SKM-1 treated with dmso at 0.1 percent for 144 hours (cell line): ENCODE data around the gene DNAJC3.
"Not testable (repeated sequence)": the region's sequence is repeated elsewhere in the genome, so short reads cannot be mapped to it uniquely, and the experiment has no call there.

Experiments
- DNase-seq: peaks from one replicate; lab custom pipeline; 2025; ENCODE audit not compliant: unreplicated experiment; lab: John Stamatoyannopoulos, UW

Gene DNAJC3

GRCh38 chr13:95713651-95714050 lies 36.7 kb downstream of the DNAJC3 start:
- DNase-seq = no peak

DNA sequence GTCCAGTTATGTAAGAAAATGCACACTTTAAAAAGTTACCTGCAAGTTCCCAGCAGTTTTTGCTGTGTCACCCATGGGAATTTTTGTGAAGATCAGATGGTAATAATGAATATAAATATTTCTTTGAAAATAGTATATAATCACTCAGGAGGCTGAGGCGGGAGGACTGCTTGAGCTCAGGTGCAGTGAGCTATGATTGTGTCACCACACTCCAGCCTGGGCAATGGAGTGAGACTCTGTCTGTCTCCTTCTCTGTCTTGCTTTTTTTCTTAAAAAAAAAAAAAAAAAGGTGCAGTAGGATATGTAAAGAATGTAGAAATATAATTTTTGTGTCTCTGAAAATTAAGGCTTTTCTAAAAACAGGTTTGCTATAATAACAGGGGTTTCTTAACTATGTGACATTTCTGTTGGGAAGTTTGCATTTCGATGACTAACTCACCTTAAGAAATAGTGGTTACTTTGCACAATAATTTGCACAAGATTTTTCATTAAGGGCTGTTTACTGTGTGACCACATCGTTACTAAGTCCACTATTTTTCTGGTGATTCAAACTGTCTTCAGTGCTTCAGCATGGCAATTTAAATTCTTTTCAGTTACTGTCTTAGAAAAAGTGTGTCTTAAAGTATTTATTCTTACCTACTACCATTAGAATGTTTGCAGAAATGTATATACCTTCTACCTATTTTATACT lies 37.3 kb downstream of the DNAJC3 start:
- DNase-seq = peak; percentile 58

GRCh38 chr13:95716231-95716630 lies 39.3 kb downstream of the DNAJC3 start:
- DNase-seq = no peak

DNA sequence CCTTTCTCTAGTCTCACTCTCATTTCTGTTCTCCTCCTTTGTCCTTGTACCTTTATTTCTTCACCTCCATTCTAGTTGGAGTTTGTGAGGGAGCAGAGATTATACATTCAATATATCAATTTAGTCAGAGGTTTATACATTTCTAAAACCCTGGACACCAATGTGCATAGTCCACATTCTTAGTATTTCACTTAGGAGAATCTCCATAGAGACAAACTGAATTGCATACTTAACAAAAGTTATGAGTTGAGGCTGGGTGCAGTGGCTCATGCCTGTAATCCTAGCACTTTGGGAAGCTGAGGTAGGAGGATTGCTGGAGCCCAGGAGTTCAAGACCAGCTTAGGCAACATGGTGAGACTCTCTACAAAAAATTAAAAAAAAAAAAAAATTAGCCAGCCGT lies 45.3 kb downstream of the DNAJC3 start:
- DNase-seq = no peak

DNA sequence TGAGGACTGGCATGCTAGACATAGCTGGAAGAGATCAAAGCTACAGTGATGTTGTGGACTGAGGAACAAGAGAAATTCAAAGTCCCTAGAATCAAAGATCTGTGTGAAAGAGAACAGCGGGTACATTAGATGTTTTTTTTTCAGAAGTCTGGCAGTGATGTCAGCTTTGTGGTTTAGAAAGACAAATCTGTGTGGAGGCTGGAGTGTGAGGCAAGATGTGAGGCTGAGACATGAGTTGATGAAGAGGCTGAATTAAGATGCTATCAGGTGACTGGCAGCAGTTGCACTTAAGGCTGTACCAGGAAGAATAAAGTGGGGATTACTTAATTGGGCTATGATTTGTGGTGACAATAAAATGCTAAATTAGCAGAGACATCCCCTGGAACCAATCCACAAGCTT lies 46.5 kb downstream of the DNAJC3 start:
- DNase-seq = no peak

DNA sequence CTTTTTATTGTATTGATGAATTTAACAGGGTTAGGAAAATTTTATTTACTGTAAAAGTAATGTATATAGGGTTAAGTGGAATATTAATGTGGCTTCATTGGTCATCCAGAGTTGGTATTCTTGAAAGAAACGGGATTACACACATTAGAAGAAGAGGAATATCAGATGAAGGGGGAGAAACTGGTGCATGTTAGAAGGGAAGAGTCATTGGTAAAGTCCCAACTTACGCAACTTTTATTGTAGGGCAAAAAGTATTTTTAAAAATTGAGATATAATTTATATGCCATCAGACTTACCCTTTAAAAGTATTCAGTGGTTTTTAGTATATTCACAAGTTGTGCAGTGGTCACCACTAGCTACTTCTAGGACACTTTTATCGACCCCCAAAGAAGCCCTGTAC lies 47.3 kb downstream of the DNAJC3 start:
- no peak for DNase-seq

GRCh38 chr13:95726876-95727275 lies 49.9 kb downstream of the DNAJC3 start:
- DNase-seq = no peak

- DNase-seq = no peak
These were observed 52.0 kb downstream of the DNAJC3 start for GRCh38 chr13:95728957-95729356.

GRCh38 chr13:95734124-95734523 lies 57.2 kb downstream of the DNAJC3 start:
- DNase-seq = no peak

- DNase-seq = not testable (repeated sequence)
These were observed 63.4 kb downstream of the DNAJC3 start for GRCh38 chr13:95740071-95740978.

DNA sequence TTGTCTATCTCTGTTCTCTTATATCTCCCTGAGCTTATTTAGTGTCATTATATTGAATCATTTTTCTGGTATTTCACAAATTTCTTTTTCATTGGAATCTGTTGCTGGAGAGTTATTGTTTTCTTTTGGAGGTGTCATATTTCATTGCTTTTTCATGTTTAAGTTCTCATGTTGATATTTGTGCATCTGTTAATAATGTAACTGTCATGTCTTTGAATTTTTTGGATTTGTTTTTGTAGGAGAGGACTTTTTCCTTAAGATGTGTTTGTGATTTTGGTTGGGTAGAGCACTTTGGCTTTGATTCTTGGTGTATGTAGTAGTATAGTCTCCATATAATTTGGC lies 64.0 kb downstream of the DNAJC3 start:
- no peak for DNase-seq

DNA sequence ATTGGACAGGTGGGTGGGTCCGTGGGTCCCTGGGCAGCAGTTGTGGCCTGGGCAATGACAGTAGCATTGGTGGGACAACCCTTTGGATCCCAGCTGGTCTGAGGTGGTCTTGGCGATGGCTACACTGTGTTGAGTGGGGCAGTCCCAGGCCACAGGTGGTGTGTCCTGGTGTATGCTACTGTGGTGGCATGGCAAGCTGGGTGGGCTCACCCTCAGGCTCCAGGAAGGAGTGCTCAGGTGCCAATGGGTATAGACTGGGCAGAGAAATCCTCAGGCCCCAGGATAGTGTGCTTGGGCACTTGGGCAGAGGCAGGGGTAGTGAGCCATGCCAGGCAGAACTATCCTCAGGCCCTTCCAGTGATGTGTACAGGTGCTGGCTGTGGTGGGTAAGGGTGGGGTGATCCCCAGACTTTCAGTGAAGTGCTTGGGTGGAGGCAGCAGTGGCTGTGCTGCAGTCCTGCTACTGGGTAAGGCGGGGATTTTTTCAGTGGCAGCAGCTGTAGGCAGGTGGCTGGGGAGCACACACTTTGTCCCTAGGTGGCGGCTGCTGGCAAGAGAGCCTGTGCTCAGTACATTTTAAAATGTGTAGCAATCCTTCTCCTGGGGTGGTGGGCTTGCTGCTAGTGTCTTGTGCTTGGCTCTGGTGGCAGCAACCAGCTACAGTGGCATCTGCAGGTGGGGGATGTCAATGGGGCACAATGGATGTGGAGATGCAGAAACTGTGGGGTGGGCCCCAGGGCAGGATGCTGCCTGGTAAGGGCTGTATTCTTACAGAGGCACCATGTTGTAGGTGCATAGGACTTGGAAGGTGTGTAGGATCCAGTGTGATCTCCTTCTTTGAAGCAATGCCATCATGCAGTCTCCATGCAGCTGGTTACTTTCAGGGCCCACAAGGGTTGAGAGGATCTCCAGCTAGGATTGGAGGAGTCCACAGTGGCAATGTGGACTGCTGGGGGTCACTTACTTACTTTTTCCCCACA lies 64.9 kb downstream of the DNAJC3 start:
- no peak for DNase-seq

- no peak for DNase-seq
These were observed 66.3 kb downstream of the DNAJC3 start for GRCh38 chr13:95743192-95743591.

DNA sequence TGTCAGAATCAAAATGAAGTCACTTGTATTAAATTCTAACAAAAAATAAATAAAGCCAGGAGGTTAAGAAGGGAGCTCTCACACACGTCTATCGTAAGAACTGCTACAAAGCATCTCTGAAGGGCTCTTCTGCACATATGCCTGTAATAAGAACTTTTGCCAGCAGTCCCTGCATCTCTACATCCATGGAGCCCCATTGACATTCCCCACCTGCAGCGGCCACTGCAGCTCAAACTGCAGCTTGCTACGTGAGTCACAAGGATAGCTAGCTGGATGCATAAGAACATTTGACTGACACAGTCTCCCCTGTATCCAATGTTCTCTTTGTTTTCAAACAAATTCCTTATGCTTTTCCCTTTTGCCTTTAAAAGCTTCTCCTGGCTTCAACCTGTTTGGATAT lies 68.3 kb downstream of the DNAJC3 start:
- no peak for DNase-seq

DNA sequence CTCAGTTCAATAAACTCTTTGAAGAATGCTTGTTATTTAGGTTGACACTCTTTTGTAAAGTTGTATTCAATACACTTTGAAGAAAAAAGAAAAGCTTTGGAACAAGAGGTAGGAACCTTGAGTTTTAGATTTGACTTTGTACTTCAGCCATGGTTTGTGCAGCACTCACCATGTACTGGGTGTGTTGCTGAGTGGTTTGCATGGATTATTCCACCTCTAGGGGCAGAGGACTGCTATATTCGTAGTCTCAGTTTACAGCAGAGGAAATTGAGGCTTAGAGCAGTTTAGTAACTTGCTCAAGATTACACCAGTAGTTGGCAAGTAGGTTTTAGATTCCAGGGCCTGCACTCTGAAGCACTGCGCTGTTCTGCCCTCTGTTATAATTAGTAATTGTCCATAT lies 68.8 kb downstream of the DNAJC3 start:
- DNase-seq = no peak

GRCh38 chr13:95749545-95749944 lies 72.6 kb downstream of the DNAJC3 start:
- no peak for DNase-seq

- DNase-seq = no peak
These were observed 75.7 kb downstream of the DNAJC3 start for GRCh38 chr13:95752677-95753076.

DNA sequence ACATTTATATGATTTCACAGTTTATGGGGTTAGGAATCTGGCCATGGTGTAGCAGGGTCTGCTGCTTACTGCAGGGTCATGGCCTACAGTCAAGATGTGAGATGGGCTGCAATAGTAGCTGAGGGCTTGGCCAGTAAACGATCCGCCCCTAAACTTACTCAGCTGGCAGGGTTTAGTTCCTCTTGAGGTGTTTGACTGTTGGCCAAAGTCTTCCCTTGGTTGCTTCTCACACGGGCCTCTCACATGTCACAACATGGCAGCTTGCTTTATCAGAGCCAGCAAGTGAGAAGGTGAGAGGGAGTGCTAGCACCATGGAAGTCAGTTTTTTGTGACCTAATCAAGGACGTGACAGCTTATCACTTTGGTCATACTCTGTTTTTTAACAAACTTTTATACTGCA lies 77.1 kb downstream of the DNAJC3 start:
- DNase-seq = no peak

DNA sequence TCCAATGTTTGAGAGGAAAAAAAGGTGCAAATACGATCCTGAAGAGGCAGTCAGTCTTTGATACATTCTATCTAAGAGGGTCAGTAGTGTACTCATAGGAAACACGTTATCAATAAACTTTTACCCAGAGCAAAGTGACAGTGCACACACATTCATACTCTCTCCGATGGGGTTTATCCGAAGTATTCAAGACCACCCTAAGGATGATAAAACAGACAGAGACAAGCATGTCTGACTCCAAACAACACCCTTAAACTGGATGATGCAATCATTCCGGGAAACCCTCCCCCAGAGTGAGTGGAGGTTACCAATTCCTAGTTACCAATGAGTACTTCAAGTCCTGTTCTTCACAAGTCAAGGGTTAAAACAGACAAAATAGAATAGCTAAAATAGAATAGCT lies 79.1 kb downstream of the DNAJC3 start:
- no peak for DNase-seq

DNA sequence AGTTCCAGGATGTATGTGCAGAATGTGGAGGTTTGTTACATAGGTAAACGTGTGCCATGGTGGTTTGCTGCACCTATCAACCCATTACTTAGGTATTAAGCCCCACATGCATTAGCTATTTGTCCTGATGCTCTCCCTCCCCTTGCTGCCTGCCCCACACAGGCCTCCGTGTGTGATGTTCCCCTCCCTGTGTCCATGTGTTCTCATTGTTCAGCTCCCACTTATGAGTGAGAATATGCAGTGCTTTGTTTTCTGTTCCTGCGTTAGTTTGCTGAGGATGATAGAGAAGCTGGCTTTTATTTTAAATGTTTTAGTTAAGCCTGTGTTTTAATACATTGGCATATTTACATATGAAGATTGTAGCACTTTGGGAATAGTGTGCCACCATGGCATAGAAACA lies 85.7 kb downstream of the DNAJC3 start:
- not testable (repeated sequence) for DNase-seq

- DNase-seq = no peak
These were observed 86.7 kb downstream of the DNAJC3 start for GRCh38 chr13:95763601-95764000.
